SU-DHL-6 (cell line): ENCODE data around the gene KCNIP4.

Experiments used
- H2AFZ ChIP-seq: fragments of 200-600 bp; sonication (generic); 2 replicates; pipeline ENCODE4 v1.6.1; 2014; ENCODE audit warnings: low read depth, mild to moderate bottlenecking, moderate library complexity, mixed read lengths, antibody characterized with exemption, low read length; ENCODE audit not compliant: severe bottlenecking
- H3F3A ChIP-seq: fragments of 200-600 bp; shearing (Covaris generic); 2 replicates; pipeline ENCODE4 v1.6.0; 2016; ENCODE audit warnings: antibody characterized with exemption, mild to moderate bottlenecking; ENCODE audit not compliant: insufficient read depth
- H3K27ac ChIP-seq: fragments of 200-600 bp; sonication (generic); 2 replicates; pipeline ENCODE4 v1.5.1; 2016; ENCODE audit warnings: low read depth, mild to moderate bottlenecking, low read length, moderate library complexity, mixed read lengths
- H3K27me3 ChIP-seq: fragments of 200-600 bp; sonication (generic), shearing (Covaris generic); 2 replicates; pipeline ENCODE4 v1.6.0; 2014; ENCODE audit warnings: mild to moderate bottlenecking, low read length
- H3K36me3 ChIP-seq: fragments of 200-600 bp; sonication (generic); 2 replicates; pipeline ENCODE4 v1.6.1; 2014; ENCODE audit warnings: mild to moderate bottlenecking, low read length, mixed read lengths
- H3K4me2 ChIP-seq: fragments of 300-600, 200-600 bp; shearing (Covaris generic), sonication (generic); 2 replicates; pipeline ENCODE4 v1.6.0; 2014; ENCODE audit warnings: low read length, low read depth, mild to moderate bottlenecking; ENCODE audit not compliant: poor library complexity, severe bottlenecking
- H3K4me3 ChIP-seq: fragments of 200-600 bp; sonication (generic); 2 replicates; pipeline ENCODE4 v1.5.1; 2014; ENCODE audit warnings: antibody characterized with exemption, low read length, mild to moderate bottlenecking, mixed read lengths; ENCODE audit not compliant: insufficient read depth, poor library complexity, severe bottlenecking
- H3K79me2 ChIP-seq: fragments of 200-600 bp; sonication (generic); 2 replicates; pipeline ENCODE4 v1.6.1; 2014; ENCODE audit warnings: mild to moderate bottlenecking, low read length, moderate library complexity; ENCODE audit not compliant: insufficient read depth
- H3K9ac ChIP-seq: fragments of 200-600 bp; sonication (generic); 2 replicates; pipeline ENCODE4 v1.7.0; 2014; ENCODE audit warnings: mild to moderate bottlenecking, low read length
- H3K9me2 ChIP-seq: fragments of 200-600 bp; sonication (generic); replicated peaks from 2 replicates; pipeline ENCODE4 v1.6.1; 2014; ENCODE audit warnings: low read length; ENCODE audit not compliant: insufficient read depth
- H3K9me3 ChIP-seq: fragments of 200-600 bp; sonication (generic); 2 replicates; pipeline ENCODE4 v1.6.1; 2014; ENCODE audit warnings: low read length, mixed read lengths; ENCODE audit not compliant: insufficient read depth
- H4K20me1 ChIP-seq: fragments of 200-600 bp; sonication (generic); 2 replicates; pipeline ENCODE4 v1.6.1; 2014; ENCODE audit warnings: low read depth, mild to moderate bottlenecking, antibody characterized with exemption, low read length, moderate library complexity, mixed read lengths
- CTCF ChIP-seq: fragments of 200-600 bp; sonication (generic); IDR thresholded peaks from one replicate; pipeline ENCODE4 v1.5.1; 2017; ENCODE audit warnings: antibody characterized with exemption, mild to moderate bottlenecking, low read length, moderate library complexity; ENCODE audit not compliant: insufficient read depth, poor library complexity, severe bottlenecking
- EZH2phosphoT487 ChIP-seq: fragments of 200-600 bp; sonication (generic), shearing (Covaris generic); conservative IDR thresholded peaks from 2 replicates; pipeline ENCODE4 v1.6.1; 2018; ENCODE audit warnings: mild to moderate bottlenecking, antibody characterized with exemption, low read length, moderate library complexity, mixed read lengths

The KCNIP4 gene

GRCh38 chr4:21915761-21916160, 32.8 kb downstream of the KCNIP4 start:
- no peaks in the 10 kb centered on the region for H3K9me3 ChIP-seq
- no peaks in the 10 kb centered on the region for H3K27me3 ChIP-seq
- H3K9ac ChIP-seq: no peak overlapping the region
- H3K4me3 ChIP-seq: no peak overlapping the region
- H3F3A ChIP-seq: no peaks in the 10 kb centered on the region
- H3K9me2 ChIP-seq: no peaks in the 10 kb centered on the region
- H3K27ac ChIP-seq: no peak overlapping the region
- no peaks in the 10 kb centered on the region for H3K79me2 ChIP-seq
- no peaks in the 10 kb centered on the region for H3K36me3 ChIP-seq
- no peaks in the 10 kb centered on the region for H4K20me1 ChIP-seq
- TF ChIP-seq CTCF: no peak
- no peak for TF ChIP-seq EZH2phosphoT487
- H2AFZ ChIP-seq: no peak overlapping the region
- H3K4me2 ChIP-seq: no peak overlapping the region

DNA sequence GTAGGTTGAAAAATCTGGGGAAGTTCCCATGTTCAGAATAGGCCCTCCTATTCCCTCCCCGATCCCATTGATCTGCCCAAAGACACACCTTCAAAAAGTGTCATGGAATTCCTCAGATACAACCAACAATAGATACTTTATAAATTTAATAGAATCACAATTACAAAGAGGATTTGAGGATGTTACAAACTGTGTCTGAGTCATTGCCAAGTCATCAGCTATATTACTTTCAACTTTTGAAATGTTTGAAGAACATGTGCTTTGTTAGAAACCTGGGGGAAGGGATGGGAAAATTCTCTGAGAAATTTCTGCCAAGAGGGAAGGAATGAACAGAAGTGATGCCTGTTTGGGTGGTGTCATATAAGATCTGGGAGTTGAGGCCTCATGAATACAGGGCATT, 46.7 kb downstream of the KCNIP4 start:
- H3K9me3 ChIP-seq: no peaks in the 10 kb centered on the region
- H3K79me2 ChIP-seq: no peaks in the 10 kb centered on the region
- no peaks in the 10 kb centered on the region for H4K20me1 ChIP-seq
- H3K4me2 ChIP-seq: no peak overlapping the region
- H3K9me2 ChIP-seq: no peaks in the 10 kb centered on the region
- no peaks in the 10 kb centered on the region for H3K36me3 ChIP-seq
- no peak overlapping the region for H3K9ac ChIP-seq
- no peaks in the 10 kb centered on the region for H3K27me3 ChIP-seq
- no peaks in the 10 kb centered on the region for H3F3A ChIP-seq
- TF ChIP-seq EZH2phosphoT487 (no peak), CTCF (no peak)
- no peak overlapping the region for H3K4me3 ChIP-seq
- H3K27ac ChIP-seq: no peak overlapping the region
- H2AFZ ChIP-seq: no peak overlapping the region

GRCh38 chr4:21901281-21901680, 47.3 kb downstream of the KCNIP4 start:
- Histone ChIP-seq H3K9ac (no peak overlapping the region), H3K9me2 (no peaks in the 10 kb centered on the region), H3K27ac (no peak overlapping the region), H3K9me3 (no peaks in the 10 kb centered on the region), H3K36me3 (no peaks in the 10 kb centered on the region), H3K27me3 (no peaks in the 10 kb centered on the region), H3F3A (no peaks in the 10 kb centered on the region), H3K79me2 (no peaks in the 10 kb centered on the region), H3K4me3 (no peak overlapping the region), H2AFZ (no peak overlapping the region), H3K4me2 (no peak overlapping the region), H4K20me1 (no peaks in the 10 kb centered on the region)
- TF ChIP-seq CTCF: no peak
- no peak for TF ChIP-seq EZH2phosphoT487

GRCh38 chr4:21900211-21900610, 48.4 kb downstream of the KCNIP4 start:
- no peaks in the 10 kb centered on the region for H3K79me2 ChIP-seq
- H3F3A ChIP-seq: no peaks in the 10 kb centered on the region
- no peaks in the 10 kb centered on the region for H4K20me1 ChIP-seq
- H3K27me3 ChIP-seq: no peaks in the 10 kb centered on the region
- H3K9ac ChIP-seq: no peak overlapping the region
- TF ChIP-seq CTCF (no peak), EZH2phosphoT487 (no peak)
- H3K4me2 ChIP-seq: no peak overlapping the region
- H3K9me3 ChIP-seq: no peaks in the 10 kb centered on the region
- no peaks in the 10 kb centered on the region for H3K36me3 ChIP-seq
- no peaks in the 10 kb centered on the region for H3K9me2 ChIP-seq
- H3K27ac ChIP-seq: no peak overlapping the region
- no peak overlapping the region for H2AFZ ChIP-seq
- no peak overlapping the region for H3K4me3 ChIP-seq
